ENCODE measurements around the gene DPM1.

Gene DPM1

GRCh38 chr20:50928469-50928868 lies 29.9 kb downstream of the DPM1 start:
- no peak overlapping the region for H3K4me3 ChIP-seq (ENCODE audit: low read depth, low read length)
- H3K27me3 ChIP-seq (ENCODE audit: insufficient read depth, low read depth, severe bottlenecking) = no peaks in the 10 kb centered on the region
- H3K36me3 ChIP-seq = peaks cover 77% of the 10 kb centered on the region
- H3K27ac ChIP-seq = no peak overlapping the region
- no peak for TF ChIP-seq CTCF (IDR thresholded peaks at IDR 0.05; ENCODE audit: low read depth, low read length)
- no peak for DNase-seq
- no peaks in the 10 kb centered on the region for H3K9me3 ChIP-seq (ENCODE audit: severe bottlenecking)

GRCh38 chr20:50926530-50926929 lies 31.8 kb downstream of the DPM1 start:
- H3K27me3 ChIP-seq (ENCODE audit: insufficient read depth, low read depth, severe bottlenecking) = no peaks in the 10 kb centered on the region
- H3K27ac ChIP-seq = no peak overlapping the region
- TF ChIP-seq CTCF (IDR thresholded peaks at IDR 0.05; ENCODE audit: low read depth, low read length) = no peak
- no peak for DNase-seq
- H3K9me3 ChIP-seq (ENCODE audit: severe bottlenecking) = no peaks in the 10 kb centered on the region
- no peak overlapping the region for H3K4me3 ChIP-seq (ENCODE audit: low read depth, low read length)
- H3K36me3 ChIP-seq = peaks cover 79% of the 10 kb centered on the region

GRCh38 chr20:50924261-50924920 lies 33.9 kb downstream of the DPM1 start:
- no peak overlapping the region for H3K27ac ChIP-seq
- no peak for TF ChIP-seq CTCF (IDR thresholded peaks at IDR 0.05; ENCODE audit: low read depth, low read length)
- H3K36me3 ChIP-seq = peaks cover 89% of the 10 kb centered on the region
- no peaks in the 10 kb centered on the region for H3K27me3 ChIP-seq (ENCODE audit: insufficient read depth, low read depth, severe bottlenecking)
- H3K9me3 ChIP-seq (ENCODE audit: severe bottlenecking) = no peaks in the 10 kb centered on the region
- H3K4me3 ChIP-seq (ENCODE audit: low read depth, low read length) = no peak overlapping the region
- no peak for DNase-seq

- no peak for DNase-seq
- Histone ChIP-seq H3K27me3 (ENCODE audit: insufficient read depth, low read depth, severe bottlenecking) (no peaks in the 10 kb centered on the region), H3K27ac (no peak overlapping the region; the same call in 1 of the 2 replicates), H3K4me3 (ENCODE audit: low read depth, low read length) (no peak overlapping the region), H3K9me3 (ENCODE audit: severe bottlenecking) (no peaks in the 10 kb centered on the region), H3K36me3 (peaks cover 84% of the 10 kb centered on the region)
- TF ChIP-seq CTCF (IDR thresholded peaks at IDR 0.05; ENCODE audit: low read depth, low read length) = no peak
Observed at GRCh38 chr20:50921803-50922501, 36.4 kb downstream of the DPM1 start.

- Histone ChIP-seq H3K4me3 (ENCODE audit: low read depth, low read length) (no peak overlapping the region), H3K27ac (no peak overlapping the region), H3K36me3 (peaks cover 80% of the 10 kb centered on the region), H3K27me3 (ENCODE audit: insufficient read depth, low read depth, severe bottlenecking) (no peaks in the 10 kb centered on the region), H3K9me3 (ENCODE audit: severe bottlenecking) (no peaks in the 10 kb centered on the region)
- TF ChIP-seq CTCF (IDR thresholded peaks at IDR 0.05; ENCODE audit: low read depth, low read length) = no peak
- DNase-seq = no peak
Observed at GRCh38 chr20:50920997-50921396, 37.3 kb downstream of the DPM1 start.

Measured in WERI-Rb-1 (cell line).